Measurements from ENCODE around the gene FBRSL1. TPM values are rescaled to one million over a fixed set of nuclear protein-coding genes. Genes with fewer than 3 reads are reported as not detected.
A peak's percentile ranks its signal among the peaks of the same experiment; 100 is the strongest.
"Not testable (repeated sequence)": the region's sequence is repeated elsewhere in the genome, so short reads cannot be mapped to it uniquely, and the experiment has no call there.

FBRSL1 gene
- total RNA-seq (10 to 100 TPM; 31.1 to 55.8 (median 43.1) TPM), polyA plus RNA-seq (10 to 100 TPM; 45.1 to 62.5 TPM)

DNA sequence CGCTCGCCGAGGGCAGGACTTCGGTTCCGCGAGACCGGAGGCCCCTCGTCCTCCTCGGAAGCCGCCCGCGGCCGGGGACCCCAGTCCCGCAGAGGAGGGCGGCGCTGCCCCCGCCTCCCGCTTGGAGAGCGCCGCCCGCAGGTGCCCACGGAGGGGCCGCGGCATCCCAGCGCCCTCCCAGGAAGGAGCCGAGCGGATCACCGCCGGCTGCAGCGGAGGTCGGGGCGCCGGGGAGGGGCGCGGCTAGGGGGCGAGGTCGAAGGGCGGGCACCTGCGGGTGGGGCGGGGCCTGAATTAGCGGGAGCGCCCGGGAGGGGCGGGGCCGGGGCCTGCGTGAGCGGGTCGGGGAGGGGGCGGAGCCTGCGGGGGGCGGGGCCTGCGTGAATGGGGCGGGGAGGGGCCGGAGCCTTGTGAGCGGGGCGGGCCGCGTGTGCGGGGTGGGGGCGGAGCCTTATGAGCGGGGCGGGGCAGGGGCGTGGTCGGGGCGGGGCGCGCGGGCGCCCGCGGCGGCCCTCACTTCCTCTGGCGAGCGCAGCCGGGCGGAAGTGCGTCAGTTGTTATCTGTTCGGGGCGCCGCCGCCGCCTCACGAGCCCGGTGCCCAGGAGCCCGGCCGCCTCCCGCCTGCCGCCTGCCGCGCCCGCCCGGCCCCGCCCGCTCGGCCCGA, at the start of gene FBRSL1:
Gene FBRSL1, plus strand, starts transcription at position 550 of the 665 bp plus-strand sequence.
- Histone ChIP-seq H3K4me3 (peak within 1 kb of the TSS; percentile 55 to 76 (median 60)), H3K4me1 (peaks cover 16 to 34% (median 17%) of the 10 kb centered on the region in 3 donors), H3K27ac (peak within 1 kb of the TSS; percentile 63 to 73 (median 69)), H3K36me3 (no peaks in the 10 kb centered on the region), H3K27me3 (no peaks in the 10 kb centered on the region), H3K9me3 (no peaks in the 10 kb centered on the region)
- no peak for TF ChIP-seq CTCF (IDR thresholded peaks at IDR 0.05)
- 1% methylated on average over 29 to 92 of the region's 96 CpGs for WGBS, 2 donors
- FAIRE-seq (no peak), ATAC-seq (peak; percentile 69 to 79 (median 74)), DNase-seq (peak; percentile 86 to 97 (median 93))
- intact Hi-C loops (cut with DNase I): no loop called here

GRCh38 chr12:132440420-132440819, 49.5 kb upstream of the FBRSL1 start:
- H3K27ac ChIP-seq; FAIRE-seq; H3K9me3 ChIP-seq; intact Hi-C loops (cut with DNase I); H3K36me3 ChIP-seq; ATAC-seq; H3K4me1 ChIP-seq; H3K27me3 ChIP-seq; H3K4me3 ChIP-seq: not testable (repeated sequence)
- 79 to 82% methylated on average over 13 of the region's 13 CpGs for WGBS, 2 donors
- DNase-seq: peak in 1 of 6 donors; percentile 6

GRCh38 chr12:132441871-132442863, 47.8 kb upstream of the FBRSL1 start:
- no peak for FAIRE-seq
- WGBS, 2 donors: 77 to 83% methylated on average over 48 of the region's 48 CpGs
- TF ChIP-seq CTCF (IDR thresholded peaks at IDR 0.05): no peak
- DNase-seq: peak in 3 of 6 donors; percentile 60 to 77 (median 66)
- no peak overlapping the region for H3K4me3 ChIP-seq
- intact Hi-C loops (cut with DNase I): no loop called here
- ATAC-seq: no peak
- H3K27me3 ChIP-seq: no peaks in the 10 kb centered on the region
- no peaks in the 10 kb centered on the region for H3K4me1 ChIP-seq
- no peaks in the 10 kb centered on the region for H3K36me3 ChIP-seq
- no peaks in the 10 kb centered on the region for H3K9me3 ChIP-seq
- H3K27ac ChIP-seq: no peak overlapping the region

DNA sequence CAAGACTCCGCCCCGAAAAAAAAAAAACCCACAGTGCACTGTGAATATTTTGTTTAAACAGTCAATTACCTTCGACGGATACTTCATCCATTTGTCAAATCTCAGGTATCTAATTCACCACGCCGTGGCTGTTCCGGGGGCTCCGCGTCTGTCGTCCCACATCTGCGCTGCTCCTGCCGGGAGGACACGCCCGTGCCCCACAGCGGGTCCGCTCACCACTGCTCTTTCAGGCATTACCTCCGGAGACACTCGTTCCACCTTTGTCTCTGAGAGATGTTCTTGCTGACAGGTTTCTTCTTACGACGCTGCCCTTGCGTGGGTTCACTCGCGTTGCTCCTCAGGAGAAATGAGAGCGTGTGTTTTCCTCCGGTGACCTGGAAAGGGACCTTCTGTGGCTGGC, 46.9 kb upstream of the FBRSL1 start:
- DNase-seq (peak in 1 of 6 donors; percentile 26), ATAC-seq (no peak), FAIRE-seq (no peak)
- 87 to 93% methylated on average over 25 of the region's 25 CpGs for WGBS, 2 donors
- Histone ChIP-seq H3K36me3 (no peaks in the 10 kb centered on the region), H3K27ac (no peak overlapping the region), H3K9me3 (no peaks in the 10 kb centered on the region), H3K4me3 (no peak overlapping the region), H3K4me1 (no peaks in the 10 kb centered on the region), H3K27me3 (no peaks in the 10 kb centered on the region)
- intact Hi-C loops (cut with DNase I): no loop called here
- no peak for TF ChIP-seq CTCF (IDR thresholded peaks at IDR 0.05)

DNA sequence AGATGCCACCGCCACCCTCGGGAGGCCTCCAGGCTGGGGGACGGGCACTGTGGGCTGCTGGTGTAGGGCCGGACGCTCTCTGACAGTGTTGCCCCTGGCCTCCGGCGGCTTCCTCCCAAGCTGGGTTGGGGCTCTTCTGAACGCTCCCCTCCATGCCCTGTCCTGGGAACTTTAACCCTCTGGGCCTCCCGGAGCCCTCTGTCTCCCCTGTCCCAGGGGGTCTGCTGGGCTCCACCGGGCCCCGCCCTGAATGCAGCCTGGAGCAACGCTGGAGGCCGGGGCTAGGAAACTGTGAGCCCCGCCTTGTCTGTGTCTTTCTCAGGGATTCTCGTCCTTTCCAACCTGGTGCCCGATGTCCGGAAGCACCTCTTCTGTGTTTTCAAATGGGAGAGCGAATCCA, 45.7 kb upstream of the FBRSL1 start:
- Histone ChIP-seq H3K9me3 (no peaks in the 10 kb centered on the region), H3K27ac (no peak overlapping the region), H3K4me3 (no peak overlapping the region), H3K27me3 (no peaks in the 10 kb centered on the region), H3K4me1 (no peaks in the 10 kb centered on the region), H3K36me3 (no peaks in the 10 kb centered on the region)
- ATAC-seq (no peak), DNase-seq (peak in 1 of 6 donors; percentile 51), FAIRE-seq (no peak)
- TF ChIP-seq CTCF (IDR thresholded peaks at IDR 0.05): no peak
- 84% methylated on average over 18 of the region's 18 CpGs for WGBS, 2 donors
- intact Hi-C loops (cut with DNase I): no loop called here

Measured in pancreas (tissue), 10 donors.